CMK (cell line): ENCODE measurements around the gene PPP2R5C.
"Not testable (repeated sequence)": the region's sequence is repeated elsewhere in the genome, so short reads cannot be mapped to it uniquely, and the experiment has no call there.

Experiments
- DNase-seq: peaks from one replicate; pipeline ENCODE4 v3.0.0-alpha.2; 2010; ENCODE audit warnings: low read depth

The PPP2R5C gene

DNA sequence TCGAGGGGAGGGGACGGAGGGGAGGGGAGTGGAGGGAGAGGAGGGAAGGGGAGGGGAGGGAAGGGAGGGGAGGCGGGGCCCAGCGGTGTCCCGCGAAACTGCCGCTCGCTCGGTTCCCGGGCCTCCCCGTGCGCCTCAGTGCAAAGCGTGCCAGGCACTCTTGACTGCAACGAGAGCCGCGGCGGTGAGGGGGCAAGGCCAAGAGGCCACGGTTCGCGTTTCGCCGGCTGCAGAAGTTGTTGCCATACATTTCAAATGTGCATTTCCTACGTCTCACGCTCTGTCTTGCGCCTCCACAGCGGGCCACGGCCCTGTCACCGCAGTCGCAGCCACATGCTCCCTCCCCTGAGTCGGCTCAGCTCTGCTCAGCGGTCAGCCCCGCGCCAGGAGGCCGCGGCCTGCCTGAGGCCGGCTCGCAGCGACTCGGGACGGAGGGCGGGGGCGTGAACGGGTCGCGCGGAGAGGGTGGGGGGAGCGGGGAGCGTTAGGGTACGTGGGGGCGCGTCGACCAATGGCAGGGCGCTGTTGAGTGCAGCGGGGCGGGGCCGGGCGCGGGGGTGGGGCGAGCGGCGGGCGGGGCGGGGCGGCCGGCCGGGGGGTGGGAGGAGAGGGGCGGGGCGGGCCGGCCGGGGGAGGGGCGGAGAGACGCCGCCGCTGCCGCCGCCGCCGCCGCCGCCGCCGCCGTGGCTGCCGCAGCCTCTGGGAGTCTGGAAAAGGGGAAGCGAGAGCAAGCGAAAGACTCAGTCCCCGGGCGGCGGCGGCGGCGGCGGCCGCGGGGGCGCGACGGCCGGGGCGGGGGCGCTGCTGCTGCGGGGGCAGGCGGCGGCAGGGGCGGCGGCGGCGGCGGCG lies at the start of gene PPP2R5C:
Gene PPP2R5C, plus strand, starts transcription at position 678 of the 849 bp plus-strand sequence. CDS start 185 bp downstream, outside the sequence.
- peak; percentile 72 for DNase-seq

DNA sequence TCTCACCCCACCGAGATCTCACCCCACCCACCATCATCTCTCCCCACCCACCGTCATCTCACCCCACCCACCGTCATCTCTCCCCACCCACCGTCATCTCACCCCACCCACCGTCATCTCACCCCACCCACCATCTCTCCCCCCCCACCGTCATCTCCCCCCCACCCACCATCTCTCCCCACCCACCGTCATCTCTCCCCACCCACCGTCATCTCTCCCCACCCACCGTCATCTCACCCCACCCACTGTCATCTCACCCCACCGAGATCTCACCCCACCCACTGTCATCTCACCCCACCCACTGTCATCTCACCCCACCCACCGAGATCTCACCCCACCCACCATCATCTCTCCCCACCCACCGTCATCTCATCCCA lies 49.7 kb upstream of the PPP2R5C start:
- not testable (repeated sequence) for DNase-seq

DNA sequence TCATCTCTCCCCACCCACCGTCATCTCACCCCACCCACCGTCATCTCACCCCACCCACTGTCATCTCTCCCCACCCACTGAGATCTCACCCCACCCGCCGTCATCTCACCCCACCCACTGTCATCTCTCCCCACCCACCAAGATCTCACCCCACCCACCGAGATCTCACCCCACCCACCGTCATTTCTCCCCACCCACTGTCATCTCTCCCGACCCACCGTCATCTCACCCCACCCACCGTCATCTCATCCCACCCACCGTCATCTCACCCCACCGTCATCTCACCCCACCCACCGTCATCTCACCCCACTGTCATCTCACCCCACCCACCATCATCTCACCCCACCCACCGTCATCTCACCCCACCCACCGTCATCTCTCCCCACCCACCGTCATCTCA lies 49.2 kb upstream of the PPP2R5C start:
- not testable (repeated sequence) for DNase-seq

DNA sequence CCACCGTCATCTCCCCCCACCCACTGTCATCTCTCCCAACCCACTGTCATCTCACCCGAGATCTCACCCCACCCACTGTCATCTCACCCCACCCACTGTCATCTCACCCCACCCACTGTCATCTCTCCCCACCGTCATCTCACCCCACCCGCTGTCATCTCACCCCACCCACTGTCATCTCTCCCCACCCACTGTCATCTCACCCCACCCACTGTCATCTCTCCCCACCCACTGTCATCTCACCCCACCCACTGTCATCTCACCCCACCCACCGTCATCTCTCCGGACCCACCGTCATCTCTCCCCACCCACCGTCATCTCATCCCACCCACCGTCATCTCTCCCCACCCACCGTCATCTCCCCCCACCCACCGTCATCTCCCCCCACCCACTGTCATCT lies 48.4 kb upstream of the PPP2R5C start:
- not testable (repeated sequence) for DNase-seq

DNA sequence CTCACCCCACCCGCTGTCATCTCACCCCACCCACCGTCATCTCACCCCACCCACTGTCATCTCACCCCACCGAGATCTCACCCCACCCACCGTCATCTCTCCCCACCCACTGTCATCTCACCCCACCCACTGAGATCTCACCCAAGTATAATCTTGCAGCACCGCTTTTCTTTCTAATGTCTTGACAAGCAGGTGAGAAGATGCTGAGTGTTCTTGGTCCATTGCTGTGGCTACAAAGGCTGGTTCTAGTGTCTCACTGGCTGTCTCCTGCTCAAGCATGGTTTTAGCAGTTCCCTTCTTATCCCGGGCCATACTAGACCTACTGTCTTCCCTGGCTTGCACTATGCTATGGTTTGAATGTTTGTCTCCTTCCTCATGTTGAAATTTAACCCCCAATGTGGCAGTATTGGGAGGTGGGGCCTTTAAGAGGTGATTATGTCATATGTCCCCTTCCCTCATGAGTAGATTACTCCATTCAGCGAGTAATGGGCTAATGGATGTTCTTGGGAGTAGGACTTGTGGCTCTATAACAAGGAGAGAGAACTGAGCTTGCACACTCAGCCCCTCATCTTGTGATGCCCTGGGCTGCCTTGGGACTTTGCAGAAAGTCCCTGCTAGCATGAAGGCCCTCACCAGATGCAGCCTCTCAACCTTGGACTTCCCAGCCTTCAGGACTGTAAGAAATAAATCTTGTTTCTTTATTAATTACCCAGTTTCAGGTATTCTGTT lies 47.7 kb upstream of the PPP2R5C start:
- no peak for DNase-seq

DNA sequence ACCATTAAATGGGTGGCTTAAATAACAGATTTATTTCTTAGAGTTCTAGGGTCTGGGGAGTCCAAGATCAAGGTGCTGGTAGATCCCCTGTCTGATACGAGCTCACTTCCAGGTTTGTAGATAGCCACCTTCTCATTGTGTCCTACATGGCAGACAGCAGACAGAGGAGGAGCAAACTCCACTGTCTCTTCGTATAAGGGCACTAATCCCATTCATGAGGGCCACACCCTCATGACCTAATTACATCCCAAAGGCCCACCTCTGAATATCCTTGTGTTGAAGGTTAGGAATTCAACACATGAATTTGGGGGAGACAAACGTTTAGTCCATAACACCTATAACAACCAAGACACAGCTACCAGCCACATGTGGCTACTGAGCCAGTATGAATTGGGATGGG lies 47.1 kb upstream of the PPP2R5C start:
- no peak for DNase-seq

DNA sequence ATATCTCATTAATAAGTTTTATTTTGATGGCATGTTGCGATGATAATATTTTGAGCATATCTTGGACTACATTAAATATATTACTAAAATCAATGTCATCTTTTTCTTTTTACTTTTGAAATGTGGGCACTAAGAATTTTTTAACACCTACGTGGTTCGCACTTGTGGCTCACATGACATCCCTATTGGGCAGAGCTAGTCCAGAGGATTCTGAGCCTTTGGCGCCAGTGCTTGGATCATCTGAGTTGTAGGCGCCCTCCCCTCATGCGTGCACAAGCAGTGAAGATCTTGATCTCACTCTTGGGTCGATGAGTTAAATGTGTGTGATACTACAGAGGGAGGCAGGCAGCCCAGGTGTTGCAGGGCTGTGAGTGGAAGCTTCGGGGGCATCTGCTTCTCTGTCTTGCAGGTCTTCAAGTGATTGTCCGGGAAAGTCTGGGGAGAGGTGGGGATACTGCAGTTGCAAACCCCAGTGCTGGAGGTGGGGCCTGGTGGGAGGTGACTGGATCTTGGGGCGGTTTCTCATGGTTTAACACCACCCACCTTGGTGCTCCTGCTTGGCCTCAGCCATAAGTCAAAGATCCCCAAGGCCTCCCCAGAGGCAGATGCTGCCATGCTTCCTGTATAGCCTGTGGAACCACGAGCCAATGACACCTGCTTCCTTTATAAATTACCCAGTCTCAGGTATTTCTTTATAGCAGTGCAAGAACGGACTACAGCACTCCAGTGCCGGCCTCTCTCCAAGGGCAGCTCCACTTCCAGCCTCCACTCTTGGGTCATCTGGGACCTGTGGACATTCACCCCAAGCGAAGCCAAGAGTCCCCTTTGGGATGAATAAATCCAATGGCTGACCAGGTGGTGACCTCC lies 46.1 kb upstream of the PPP2R5C start:
- DNase-seq: no peak

DNA sequence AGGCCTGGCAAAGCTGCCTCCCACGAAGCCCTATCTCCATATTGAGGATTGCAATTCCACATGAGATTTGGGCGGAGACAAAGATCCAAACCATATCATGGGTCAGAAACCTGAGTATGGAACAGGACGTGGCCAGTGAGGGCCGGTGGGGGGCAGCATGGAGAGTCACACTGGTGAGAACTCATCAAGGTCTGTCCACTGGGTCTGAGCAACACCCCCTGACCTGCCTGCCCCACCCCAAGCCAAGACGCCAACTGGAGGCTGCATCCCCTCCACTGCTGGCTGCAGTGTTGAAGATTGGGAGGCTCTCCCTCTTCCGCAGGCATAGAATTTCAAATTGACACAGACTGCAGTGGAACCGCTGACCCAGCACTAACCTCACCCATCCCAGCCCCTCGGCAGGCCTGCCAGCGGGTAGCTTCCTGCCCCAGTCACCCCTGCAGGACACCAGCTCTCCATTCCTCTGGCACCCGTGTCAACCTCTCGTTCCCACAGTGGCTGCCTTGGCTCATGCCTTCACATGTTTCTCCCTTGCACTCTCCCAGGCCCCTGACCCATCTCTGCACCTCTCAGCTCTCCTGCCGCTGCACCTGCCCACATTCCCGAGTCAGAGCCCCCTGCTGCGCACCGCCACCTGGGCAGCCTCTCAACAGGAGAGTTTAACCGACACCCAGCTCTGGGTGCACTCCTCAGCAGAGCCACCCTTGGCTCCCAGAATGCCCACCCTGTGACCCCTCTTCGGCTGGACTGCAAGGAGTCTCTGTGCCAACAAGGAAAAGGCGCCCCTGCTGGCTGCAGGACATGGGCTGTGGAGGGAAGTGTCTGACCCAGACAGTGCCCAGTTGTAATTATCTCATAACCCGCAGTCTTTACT lies 45.2 kb upstream of the PPP2R5C start:
- DNase-seq: no peak

DNA sequence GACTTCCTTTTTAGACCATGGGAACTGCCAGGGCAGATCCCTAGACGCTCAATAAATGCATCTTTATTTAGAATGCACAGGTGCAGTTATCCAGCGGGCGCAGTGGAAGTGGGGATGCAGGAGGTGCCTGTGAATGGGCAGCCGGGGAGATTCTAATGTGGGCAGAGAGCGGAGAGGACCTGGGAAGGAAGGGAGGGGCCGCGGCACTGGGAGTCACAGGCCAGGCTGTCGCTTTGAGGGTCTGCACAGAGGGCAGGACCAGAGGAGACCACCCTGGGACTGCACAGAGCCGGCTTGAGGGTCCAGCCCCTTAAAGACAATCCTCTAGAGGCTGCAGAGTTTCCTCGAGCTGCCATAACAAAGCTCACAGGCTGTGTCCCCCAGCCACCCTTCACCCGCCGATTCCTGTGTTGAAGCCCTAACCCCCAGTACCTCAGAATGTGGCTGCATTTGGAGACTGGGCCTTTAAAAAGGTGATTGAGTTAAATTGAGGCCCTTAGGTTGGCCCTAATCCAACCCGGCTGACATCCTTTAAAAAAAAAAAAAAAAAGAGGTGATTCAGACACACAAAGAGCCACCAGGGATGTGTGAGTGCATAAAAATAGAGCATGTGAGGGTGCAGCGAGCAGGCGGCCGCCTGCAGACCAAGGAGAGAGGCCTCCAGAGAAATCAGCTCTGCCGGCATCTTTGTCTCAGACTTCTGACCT lies 44.4 kb upstream of the PPP2R5C start:
- no peak for DNase-seq

DNA sequence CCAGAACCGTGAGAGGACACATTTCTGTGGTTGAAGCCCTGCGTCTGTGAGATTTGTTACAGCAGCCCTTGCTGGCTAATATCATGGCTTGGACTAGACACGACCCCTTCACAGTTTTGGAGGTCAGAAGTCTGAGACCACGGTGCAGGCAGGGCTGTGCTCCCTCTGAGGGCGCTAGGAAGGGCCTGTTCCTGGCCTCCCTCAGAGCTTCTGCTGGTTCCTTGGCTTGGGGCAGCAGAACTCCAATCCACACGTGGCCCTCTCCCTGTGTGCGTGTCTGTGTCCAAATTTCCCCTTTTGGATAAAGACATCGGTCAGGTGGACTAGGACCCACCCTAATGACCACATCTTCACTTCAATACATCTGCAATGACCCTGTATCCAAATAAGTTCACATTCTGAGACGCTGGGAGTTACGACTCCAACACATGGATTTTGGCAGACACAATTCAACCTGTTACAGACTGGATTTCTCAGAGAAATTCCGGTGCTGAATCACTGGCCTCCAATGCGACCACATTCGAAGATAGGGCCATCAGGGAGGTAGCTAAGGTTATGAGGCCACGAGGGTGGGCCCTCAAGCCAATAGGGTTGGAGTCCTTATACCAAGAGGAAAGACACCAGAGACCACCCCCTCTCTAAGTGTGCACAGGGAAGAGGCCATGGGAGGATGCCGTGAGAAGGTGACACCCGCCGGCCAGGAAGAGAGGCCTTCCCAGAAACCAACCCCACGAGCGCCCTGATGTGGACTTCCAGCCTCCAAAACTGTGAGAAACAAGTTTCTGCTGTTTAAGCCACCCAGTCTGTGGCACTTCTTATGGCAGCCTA lies 43.6 kb upstream of the PPP2R5C start:
- DNase-seq: no peak

DNA sequence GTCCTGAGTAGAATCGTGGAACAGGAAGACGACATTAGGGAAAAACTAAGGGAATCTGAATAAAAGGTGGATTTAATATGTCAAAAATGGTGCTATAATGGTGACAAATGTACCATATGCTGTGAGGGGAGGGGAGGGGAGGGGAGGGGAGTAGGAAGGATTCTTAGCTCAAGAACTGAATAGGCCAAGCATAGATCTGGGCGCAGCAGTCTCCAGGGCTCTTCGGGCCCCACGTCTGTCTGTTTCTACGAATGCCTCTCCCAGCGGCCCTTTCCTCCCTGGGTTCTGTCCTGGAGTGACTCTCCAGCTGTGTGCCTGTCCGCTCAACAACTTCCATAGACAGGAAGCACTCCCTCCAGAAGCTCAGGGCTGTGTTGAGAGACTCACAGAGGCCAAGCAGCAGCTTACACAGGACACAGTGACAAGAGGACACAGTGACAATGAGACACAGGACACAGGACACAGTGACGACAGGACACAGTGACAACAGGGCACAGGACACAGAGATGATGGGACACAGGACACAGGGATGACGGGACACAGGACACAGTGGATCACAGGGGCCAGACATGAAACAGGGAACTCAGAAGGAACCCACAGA lies 42.4 kb upstream of the PPP2R5C start:
- no peak for DNase-seq

DNA sequence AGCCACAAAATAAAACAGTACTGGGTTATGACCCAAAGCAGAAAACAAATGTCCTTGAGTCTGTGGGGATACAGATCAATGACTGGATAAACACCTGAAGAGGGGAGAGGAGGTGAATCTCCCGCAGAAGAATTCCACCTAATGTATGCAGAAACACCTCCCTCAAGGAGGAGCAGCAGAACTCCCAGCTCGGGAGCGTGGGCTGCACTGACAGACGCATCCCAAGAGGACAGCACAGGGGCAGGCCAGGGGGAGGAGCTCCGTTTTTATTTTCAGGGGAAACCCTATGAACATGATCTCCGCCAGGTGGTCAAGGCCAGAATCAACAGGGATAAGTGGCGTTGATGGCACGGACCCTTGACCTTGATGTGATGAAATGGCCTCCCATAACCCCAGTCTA lies 41.8 kb upstream of the PPP2R5C start:
- DNase-seq: no peak

DNA sequence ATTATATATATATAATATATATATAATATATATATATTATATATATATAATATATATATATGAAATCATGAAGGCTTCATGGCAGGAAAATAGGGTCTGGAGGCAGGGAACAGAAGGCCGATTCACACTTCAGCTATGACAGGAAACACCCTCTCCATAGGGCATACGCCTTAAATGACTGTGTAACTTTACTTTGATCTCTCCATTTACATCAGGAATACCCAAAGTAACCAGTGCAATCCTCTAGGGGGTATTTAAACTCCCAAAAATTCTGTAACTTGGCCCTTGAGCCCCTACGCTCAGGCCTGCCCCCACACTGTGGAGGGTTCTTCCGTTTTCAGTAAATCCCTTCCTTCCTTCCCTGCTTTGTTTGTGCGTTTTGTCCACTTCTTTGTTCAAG lies 40.4 kb upstream of the PPP2R5C start:
- DNase-seq: no peak

DNA sequence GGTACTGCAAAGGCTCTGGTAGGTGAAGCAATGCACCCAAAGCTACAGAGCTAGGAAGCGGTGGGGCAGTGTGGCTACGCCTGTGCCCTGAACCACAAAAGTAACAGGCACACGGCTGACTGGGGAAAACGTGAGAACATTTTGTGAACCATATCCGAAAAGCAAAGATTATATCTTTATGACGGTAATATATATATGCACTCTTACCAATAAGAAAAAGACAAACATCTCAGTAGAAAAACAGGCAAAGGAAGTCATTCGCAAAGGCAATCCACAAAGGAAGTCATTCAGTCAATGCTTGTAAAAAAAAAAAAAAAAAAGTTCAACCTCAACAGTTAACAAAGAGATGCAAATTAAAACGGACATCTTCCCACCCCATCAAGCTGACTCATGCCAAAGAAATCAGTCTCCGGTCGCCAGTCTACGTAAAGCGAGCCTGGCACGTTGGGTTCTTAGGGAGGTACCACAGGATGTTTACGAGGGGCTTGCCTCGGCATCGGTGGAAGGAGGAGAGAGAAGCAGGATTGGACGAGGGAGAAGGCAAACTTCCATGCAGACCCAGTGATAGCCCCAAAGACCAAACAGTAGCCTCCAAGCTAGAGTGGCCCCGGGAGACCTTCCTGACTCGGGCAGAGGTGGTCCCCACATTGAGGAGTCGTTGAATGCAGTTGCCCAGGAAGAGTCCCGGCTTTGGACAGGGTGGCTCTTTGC lies 39.4 kb upstream of the PPP2R5C start:
- DNase-seq: no peak

DNA sequence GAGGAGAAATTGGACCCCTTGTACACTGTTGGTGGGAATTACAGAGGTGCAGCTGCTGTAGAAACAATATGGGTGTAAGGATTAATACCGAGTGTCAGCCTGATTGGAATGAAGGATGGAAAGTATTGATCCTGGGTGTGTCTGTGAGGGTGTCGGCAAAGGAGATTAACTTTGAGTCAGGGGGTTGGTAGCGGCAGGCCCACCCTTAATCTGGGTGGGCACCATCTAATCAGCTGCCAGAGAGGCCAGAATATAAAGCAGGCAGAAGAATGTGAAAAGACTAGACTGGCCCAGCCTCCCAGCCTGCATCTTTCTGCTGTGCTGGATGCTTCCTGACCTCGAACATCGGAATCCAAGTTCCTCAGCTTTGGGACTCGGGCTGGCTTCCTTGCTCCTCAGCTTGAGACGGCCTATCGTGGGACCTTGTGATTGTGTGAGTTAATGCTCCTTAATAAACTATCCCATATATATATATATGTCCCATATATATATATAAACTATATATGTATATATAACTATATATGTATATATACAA lies 38.4 kb upstream of the PPP2R5C start:
- DNase-seq: no peak

DNA sequence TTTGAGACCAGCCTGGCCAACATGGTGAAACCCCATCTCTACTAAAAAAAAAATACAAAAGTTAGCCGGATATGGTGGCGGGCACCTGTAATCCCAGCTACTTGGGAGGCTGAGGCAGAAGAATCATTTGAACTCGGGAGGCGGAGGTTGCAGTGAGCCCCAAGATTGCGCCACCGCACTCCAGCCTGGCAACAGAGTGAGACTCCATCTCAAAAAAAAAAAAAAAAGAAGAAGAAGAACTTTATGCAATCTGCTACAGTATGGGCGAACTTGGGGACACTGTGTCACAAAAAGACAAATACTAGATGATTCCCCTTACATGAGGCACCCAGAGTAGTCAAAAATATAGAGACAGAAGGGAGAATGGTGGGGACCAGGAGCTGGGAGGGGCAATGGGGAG lies 35.9 kb upstream of the PPP2R5C start:
- DNase-seq: not testable (repeated sequence)

DNA sequence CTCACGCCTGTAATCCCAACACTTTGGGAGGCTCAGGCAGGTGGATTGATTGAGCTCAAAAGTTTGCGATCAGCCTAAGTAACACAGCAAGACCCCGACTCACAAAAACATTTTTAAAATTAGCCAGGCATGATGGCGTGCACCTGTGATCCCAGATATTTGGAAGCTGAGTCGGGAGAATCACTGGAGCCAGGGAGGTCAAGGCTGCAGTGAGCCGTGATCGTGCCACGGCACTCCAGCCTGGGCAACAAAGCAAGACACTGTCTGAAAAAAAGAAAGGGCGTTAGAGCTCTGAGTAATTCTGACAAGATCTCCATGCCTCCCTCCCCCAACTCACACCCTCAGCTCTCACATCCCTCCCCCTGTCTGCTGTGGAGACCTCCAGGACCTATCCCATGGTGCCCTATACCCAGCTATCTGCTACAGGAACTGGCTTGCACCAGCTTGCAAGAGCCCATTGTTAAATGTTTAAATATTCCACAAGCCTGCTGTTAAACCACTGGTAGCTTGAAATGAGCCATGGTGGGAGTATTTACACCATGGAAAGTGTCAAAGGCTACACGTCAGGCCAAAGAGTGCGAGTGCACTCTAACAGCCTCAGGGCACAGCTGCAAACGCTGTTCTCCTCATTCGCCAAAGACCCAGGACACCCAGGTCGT lies 35.1 kb upstream of the PPP2R5C start:
- no peak for DNase-seq

DNA sequence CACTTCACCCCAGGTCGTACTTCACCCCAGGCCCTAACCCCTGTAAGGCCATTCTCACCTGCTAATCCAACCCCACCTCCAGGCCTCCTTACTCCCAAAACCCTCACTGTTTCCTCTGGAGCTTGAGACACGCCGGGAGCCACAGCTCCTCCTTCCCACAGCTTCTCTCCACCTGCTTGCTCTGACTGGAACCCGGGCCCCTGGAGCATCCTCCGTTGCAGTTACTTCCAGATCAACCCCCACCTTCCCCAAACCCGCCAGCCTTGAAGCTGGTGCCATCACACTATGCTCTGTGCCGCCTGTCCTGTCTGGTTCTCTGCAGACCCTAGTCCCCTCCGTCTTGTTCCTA lies 34.6 kb upstream of the PPP2R5C start:
- DNase-seq: no peak
